Transverse colon (tissue), 4 donors: ENCODE data around the gene RPA3. TPM values are rescaled to one million over a fixed set of nuclear protein-coding genes. Genes with fewer than 3 reads are reported as not detected.

Experiments used
- DNase-seq: peaks from one replicate; pipeline ENCODE4 v3.0.0-alpha.2; 2019
- H3K27ac ChIP-seq, 4 donors: fragments of 200-600 bp; sonication (generic); 2 replicates each; pipeline ENCODE4 v1.5.1; 2016 to 2018; ENCODE audit warnings: inconsistent platforms in 4 of 4
- H3K27me3 ChIP-seq: fragments of 200-600 bp; sonication (generic); 2 replicates; pipeline ENCODE4 v1.5.1; 2017; ENCODE audit warnings: inconsistent platforms
- H3K36me3 ChIP-seq, 4 donors: fragments of 200-600 bp; sonication (generic); 2 replicates each; pipeline ENCODE4 v1.5.1; 2017 to 2019; ENCODE audit warnings: inconsistent platforms in 4 of 4
- H3K4me1 ChIP-seq, 4 donors: fragments of 200-600 bp; sonication (generic); 2 replicates each; pipeline ENCODE4 v1.5.1; 2017 to 2020; ENCODE audit warnings: inconsistent platforms in 4 of 4
- H3K4me3 ChIP-seq, 4 donors: fragments of 200-600 bp; sonication (generic); 1 replicate in 1 of 4; 2 replicates in 3 of 4; pipeline versions ENCODE4 v1.5.1 to v1.6.1; 2017 to 2019; ENCODE audit warnings: inconsistent platforms in 4 of 4
- H3K9me3 ChIP-seq, 2 donors: fragments of 200-600 bp; sonication (generic); 2 replicates each; pipeline ENCODE4 v1.5.1; 2017 to 2019; ENCODE audit warnings: inconsistent platforms in 2 of 2
- CTCF ChIP-seq, 5 experiments: fragments of 200-600 bp in 3 of 5; fragments of 450-650 bp in 2 of 5; sonication (generic) in 3 of 5; IDR thresholded peaks; 1 replicate in 2 of 5; 2 replicates in 3 of 5; pipeline ENCODE4 v1.5.1; 2016 to 2017; ENCODE audit warnings: antibody characterized with exemption in 5 of 5, inconsistent platforms in 3 of 5, mild to moderate bottlenecking in 2 of 5, moderate library complexity in 1 of 5
- EP300 ChIP-seq: sonication (generic); formaldehyde crosslinking; IDR thresholded peaks from one replicate; pipeline ENCODE4 v1.6.1; 2017; ENCODE audit warnings: antibody characterized with exemption, low read depth
- POLR2A ChIP-seq: fragments of 450-650 bp; IDR thresholded peaks from one replicate; pipeline ENCODE4 v1.6.1; 2016; ENCODE audit warnings: antibody characterized with exemption, mild to moderate bottlenecking, moderate library complexity
- POLR2AphosphoS5 ChIP-seq, 3 donors: sonication (generic); formaldehyde crosslinking; IDR thresholded peaks; one replicate each; pipeline ENCODE4 v1.6.1; 2016; ENCODE audit warnings: antibody characterized with exemption in 3 of 3
- WGBS, 2 donors: methylation state at CpG; one replicate each; pipeline ENCODE4 v1.1.5; 2018; ENCODE audit warnings: low coverage in 1 of 2; 5-methylcytosine and 5-hydroxymethylcytosine counted together
- in situ Hi-C, 4 donors: fragments of 200-750 bp; cut with MboI; loops; one replicate each; pipeline versions ENCODE4 v1.15.0 to v1.15.1; 2017; ENCODE audit warnings: low sequenced_read_pairs in 3 of 4, low pct_ligation_motif_present in 1 of 4, low pct_unique_long_range_greater_than_20kb in 1 of 4
- intact Hi-C: fragments of 100-400 bp; cut with DNase I; formaldehyde crosslinking; loops from one replicate; pipeline ENCODE4 v1.15.1; 2023; ENCODE audit warnings: low total_unique reads
- total RNA-seq, 4 donors: library from RNA; depleted of rRNA; stranded (reverse); fragments of >200 nt; gene quantifications; one replicate each; pipeline ENCODE4 v1.1.0, GENCODE V29; 2016

Gene RPA3
- total RNA-seq, 4 donors from 2014 or later, result 1.4 to 24.6 (median 7.6) TPM

- no peaks in the 10 kb centered on the region for H3K9me3 ChIP-seq
- H3K27ac ChIP-seq, result no peak overlapping the region
- TF ChIP-seq POLR2A (no peak), POLR2AphosphoS5 (IDR thresholded peaks at IDR 0.05) (no peak), CTCF (IDR thresholded peaks at IDR 0.05) (no peak), EP300 (no peak)
- peaks cover 3 to 27% (median 8%) of the 10 kb centered on the region in 4 donors for H3K4me1 ChIP-seq
- intact Hi-C loops, result no loop called here
- no peak for DNase-seq
- H3K4me3 ChIP-seq, result no peak overlapping the region
- no peaks in the 10 kb centered on the region for H3K27me3 ChIP-seq
- in situ Hi-C loops, result no loop called here
- WGBS, 2 donors, result 80 to 96% methylated on average over 4 of the region's 4 CpGs
- no peaks in the 10 kb centered on the region for H3K36me3 ChIP-seq
Observed at GRCh38 chr7:7654964-7655715, 63.3 kb downstream of the RPA3 start.

GRCh38 chr7:7653593-7654187, 64.7 kb downstream of the RPA3 start:
- in situ Hi-C loops (no loop called here), intact Hi-C loops (no loop called here)
- WGBS, 2 donors, result 83 to 86% methylated on average over 3 of the region's 3 CpGs
- no peak overlapping the region for H3K4me3 ChIP-seq
- no peaks in the 10 kb centered on the region for H3K9me3 ChIP-seq
- peaks cover 3 to 27% (median 8%) of the 10 kb centered on the region in 4 donors for H3K4me1 ChIP-seq
- no peaks in the 10 kb centered on the region for H3K27me3 ChIP-seq
- TF ChIP-seq EP300, result no peak
- TF ChIP-seq POLR2AphosphoS5 (IDR thresholded peaks at IDR 0.05), result no peak
- TF ChIP-seq CTCF (IDR thresholded peaks at IDR 0.05), result peak in 4 of 5 experiments; percentile 12 to 39 (median 25)
- no peaks in the 10 kb centered on the region for H3K36me3 ChIP-seq
- H3K27ac ChIP-seq, result no peak overlapping the region
- DNase-seq, result no peak

GRCh38 chr7:7652798-7653540, 65.4 kb downstream of the RPA3 start:
- Histone ChIP-seq H3K27me3 (no peaks in the 10 kb centered on the region), H3K9me3 (no peaks in the 10 kb centered on the region), H3K36me3 (no peaks in the 10 kb centered on the region), H3K4me3 (no peak overlapping the region), H3K4me1 (peaks cover 3 to 27% (median 8%) of the 10 kb centered on the region in 4 donors), H3K27ac (no peak overlapping the region)
- intact Hi-C loops (no loop called here), in situ Hi-C loops (no loop called here)
- DNase-seq, result no peak
- TF ChIP-seq POLR2AphosphoS5 (IDR thresholded peaks at IDR 0.05) (no peak), POLR2A (no peak), EP300 (no peak)
- WGBS, 2 donors, result 33 to 59% methylated on average over 1 of the region's 1 CpG

- in situ Hi-C loops (no loop called here), intact Hi-C loops (no loop called here)
- H3K36me3 ChIP-seq, result no peaks in the 10 kb centered on the region
- no peak overlapping the region for H3K27ac ChIP-seq
- no peak overlapping the region for H3K4me3 ChIP-seq
- TF ChIP-seq POLR2A, result no peak
- no peak for TF ChIP-seq CTCF (IDR thresholded peaks at IDR 0.05)
- TF ChIP-seq POLR2AphosphoS5 (IDR thresholded peaks at IDR 0.05), result no peak
- DNase-seq, result no peak
- H3K9me3 ChIP-seq, result no peaks in the 10 kb centered on the region
- WGBS, 2 donors, result 51 to 75% methylated on average over 3 of the region's 3 CpGs
- peaks cover 3 to 27% (median 8%) of the 10 kb centered on the region in 4 donors for H3K4me1 ChIP-seq
- no peaks in the 10 kb centered on the region for H3K27me3 ChIP-seq
Observed at GRCh38 chr7:7651479-7651878, 66.9 kb downstream of the RPA3 start.
